HG02970 (cell line): ENCODE results near the gene KCNJ6.

Experiments
- ATAC-seq: cut with Tn5 transposase; IDR thresholded peaks from one replicate; pipeline ENCODE4 v1.9.1; 2021; ENCODE audit warnings: mild to moderate bottlenecking, moderate library complexity, moderate number of reproducible peaks; ENCODE audit not compliant: unreplicated experiment, low FRiP score

KCNJ6 gene

GRCh38 chr21:37561941-37562919 lies 354.0 kb downstream of the KCNJ6 start:
- ATAC-seq, result no peak

DNA sequence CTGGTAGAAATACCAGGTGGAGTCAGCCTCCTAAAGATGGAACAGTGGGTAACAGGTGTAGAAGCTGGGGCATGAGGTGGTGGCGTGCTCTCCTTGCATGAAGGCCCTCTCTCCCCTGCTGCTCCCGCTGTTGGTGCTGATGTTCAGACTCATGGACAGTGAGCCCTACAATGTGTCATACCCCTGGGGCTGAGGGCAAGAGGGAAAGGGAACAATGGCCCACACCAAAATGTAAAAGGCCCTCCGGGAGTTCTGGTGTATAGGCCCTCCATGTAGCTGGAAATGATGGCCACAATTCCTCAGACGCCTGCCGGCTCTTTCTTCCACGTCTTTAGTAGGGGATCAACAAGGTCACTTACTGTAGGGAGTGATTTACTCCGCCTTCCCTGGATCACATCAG lies 354.8 kb downstream of the KCNJ6 start:
- ATAC-seq, result no peak

GRCh38 chr21:37560385-37560784 lies 355.9 kb downstream of the KCNJ6 start:
- no peak for ATAC-seq

DNA sequence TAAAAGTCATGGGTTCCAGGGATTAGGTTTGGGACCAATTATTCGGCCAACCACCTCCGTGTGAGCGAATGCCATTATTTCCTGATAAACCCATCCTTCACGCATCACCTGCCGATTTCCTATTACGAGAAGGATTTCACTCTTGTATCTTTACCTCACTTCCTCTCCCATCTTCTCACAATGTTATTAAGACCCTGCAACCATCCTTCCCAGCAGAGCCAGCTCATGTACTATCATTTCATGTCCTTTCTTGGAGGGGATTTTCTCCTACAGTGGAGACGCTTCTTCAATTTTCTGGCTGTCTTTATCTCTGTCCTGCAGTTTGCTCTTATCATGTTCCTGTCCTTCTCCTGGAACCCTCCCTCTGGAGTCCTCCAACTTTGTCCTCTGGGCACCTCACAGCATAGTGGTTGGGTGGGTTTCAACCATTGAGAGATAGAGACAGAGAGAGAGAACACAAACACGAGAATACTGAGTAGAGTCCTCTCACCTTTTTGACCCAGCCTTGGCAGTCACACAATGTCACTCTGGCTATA lies 357.5 kb downstream of the KCNJ6 start:
- ATAC-seq, result no peak
